PFSK-1 (cell line): ENCODE measurements around the gene DTX1.

Experiments
- FOXP2 ChIP-seq: optimal IDR thresholded peaks from 2 replicates; pipeline ENCODE3; 2011; ENCODE audit warnings: borderline replicate concordance, control low read depth, inconsistent platforms; ENCODE audit not compliant: insufficient read depth; ENCODE audit errors: extremely low read length, extremely low read depth
- POLR2AphosphoS5 ChIP-seq: IDR thresholded peaks from 2 replicates; pipeline ENCODE4 v1.6.1; 2012; ENCODE audit warnings: low read depth, mild to moderate bottlenecking, control low read depth, low read length, moderate library complexity
- SIN3A ChIP-seq: IDR thresholded peaks from 2 replicates; pipeline ENCODE4 v1.6.1; 2012; ENCODE audit warnings: mild to moderate bottlenecking, low read length, moderate library complexity, borderline replicate concordance; ENCODE audit not compliant: insufficient read depth
- TAF1 ChIP-seq: IDR thresholded peaks from 2 replicates; pipeline ENCODE4 v1.6.1; 2012; ENCODE audit warnings: low read length, control low read depth, borderline replicate concordance; ENCODE audit not compliant: insufficient read depth
- TF ChIP-seq, protein P1 (sequence below), 2 experiments: IDR thresholded peaks; 2 replicates each; pipeline versions ENCODE4 v1.6.1 to v1.8.0; 2011 to 2012; ENCODE audit warnings: low read depth in 2 of 2, low read length in 2 of 2, control low read depth in 1 of 2, inconsistent platforms in 1 of 2, mild to moderate bottlenecking in 1 of 2, moderate library complexity in 1 of 2; ENCODE audit not compliant: insufficient read depth in 1 of 2

Gene DTX1

GRCh38 chr12:113058553-113058952 lies 2.0 kb downstream of the DTX1 start:
- TF ChIP-seq SIN3A: no peak
- no peak for TF ChIP-seq POLR2AphosphoS5

DNA sequence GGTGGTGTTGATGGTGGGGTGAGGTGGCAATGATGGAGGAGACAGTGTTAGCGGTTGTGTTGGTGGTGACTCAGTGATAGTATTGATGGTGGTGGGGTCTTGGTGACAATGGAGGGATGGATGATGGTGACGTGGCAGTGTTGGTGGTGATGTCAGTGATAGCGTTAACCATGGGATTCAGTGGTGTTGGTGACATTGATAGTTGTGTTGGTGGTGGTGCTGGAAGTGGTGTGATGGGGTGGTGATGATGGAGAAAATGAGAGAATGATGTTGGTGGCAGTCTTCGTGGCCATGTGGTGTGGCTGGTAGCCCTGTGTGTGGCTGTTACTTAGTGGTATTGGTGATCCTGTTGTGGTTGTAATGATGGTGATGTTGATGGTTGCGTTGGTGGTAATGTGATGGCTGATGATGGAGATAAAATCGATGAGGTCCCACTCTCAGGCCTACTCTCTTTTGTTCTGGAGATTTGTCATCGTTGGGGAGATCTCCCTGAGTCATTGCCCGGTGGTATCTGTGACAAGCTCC lies 2.6 kb downstream of the DTX1 start:
- TF ChIP-seq SIN3A (no peak), TAF1 (no peak), POLR2AphosphoS5 (no peak), FOXP2 (no peak)
- TF ChIP-seq, protein P1, sequence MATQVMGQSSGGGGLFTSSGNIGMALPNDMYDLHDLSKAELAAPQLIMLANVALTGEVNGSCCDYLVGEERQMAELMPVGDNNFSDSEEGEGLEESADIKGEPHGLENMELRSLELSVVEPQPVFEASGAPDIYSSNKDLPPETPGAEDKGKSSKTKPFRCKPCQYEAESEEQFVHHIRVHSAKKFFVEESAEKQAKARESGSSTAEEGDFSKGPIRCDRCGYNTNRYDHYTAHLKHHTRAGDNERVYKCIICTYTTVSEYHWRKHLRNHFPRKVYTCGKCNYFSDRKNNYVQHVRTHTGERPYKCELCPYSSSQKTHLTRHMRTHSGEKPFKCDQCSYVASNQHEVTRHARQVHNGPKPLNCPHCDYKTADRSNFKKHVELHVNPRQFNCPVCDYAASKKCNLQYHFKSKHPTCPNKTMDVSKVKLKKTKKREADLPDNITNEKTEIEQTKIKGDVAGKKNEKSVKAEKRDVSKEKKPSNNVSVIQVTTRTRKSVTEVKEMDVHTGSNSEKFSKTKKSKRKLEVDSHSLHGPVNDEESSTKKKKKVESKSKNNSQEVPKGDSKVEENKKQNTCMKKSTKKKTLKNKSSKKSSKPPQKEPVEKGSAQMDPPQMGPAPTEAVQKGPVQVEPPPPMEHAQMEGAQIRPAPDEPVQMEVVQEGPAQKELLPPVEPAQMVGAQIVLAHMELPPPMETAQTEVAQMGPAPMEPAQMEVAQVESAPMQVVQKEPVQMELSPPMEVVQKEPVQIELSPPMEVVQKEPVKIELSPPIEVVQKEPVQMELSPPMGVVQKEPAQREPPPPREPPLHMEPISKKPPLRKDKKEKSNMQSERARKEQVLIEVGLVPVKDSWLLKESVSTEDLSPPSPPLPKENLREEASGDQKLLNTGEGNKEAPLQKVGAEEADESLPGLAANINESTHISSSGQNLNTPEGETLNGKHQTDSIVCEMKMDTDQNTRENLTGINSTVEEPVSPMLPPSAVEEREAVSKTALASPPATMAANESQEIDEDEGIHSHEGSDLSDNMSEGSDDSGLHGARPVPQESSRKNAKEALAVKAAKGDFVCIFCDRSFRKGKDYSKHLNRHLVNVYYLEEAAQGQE (IDR thresholded peaks at IDR 0.05; ENCODE audit: insufficient read depth in 1 of 2, low read depth in 2 of 2, low read length in 2 of 2): no peak

DNA sequence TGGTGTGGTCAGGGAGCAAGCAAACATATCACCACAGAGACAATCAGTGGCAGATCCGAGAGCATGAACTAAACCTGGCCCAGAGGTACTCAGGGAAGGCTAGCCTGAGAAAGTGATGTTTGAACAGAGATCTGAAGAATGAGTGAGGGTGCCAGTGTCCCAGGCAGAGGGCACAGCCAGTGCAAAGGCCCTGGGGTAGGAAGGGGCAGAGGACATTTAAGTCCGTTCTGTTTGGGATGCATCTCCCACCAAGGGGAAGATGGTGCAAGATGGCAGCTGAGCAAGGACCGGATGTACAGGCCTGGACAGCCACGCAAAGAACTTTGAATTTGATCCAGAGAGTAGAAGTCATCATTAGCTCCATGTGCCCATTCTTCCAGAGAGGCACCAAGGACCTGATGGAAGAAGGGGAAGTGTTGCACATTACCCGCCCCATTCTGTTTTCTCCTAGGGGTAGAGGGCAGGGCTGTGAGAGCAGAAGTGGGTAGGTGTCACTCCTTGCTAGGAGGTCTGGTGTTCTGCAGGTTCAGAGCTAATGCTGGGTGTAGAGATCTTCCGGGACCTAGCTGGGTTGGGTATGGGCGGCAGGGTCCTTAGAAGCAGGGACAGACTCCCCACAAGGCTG lies 3.9 kb downstream of the DTX1 start:
- TF ChIP-seq POLR2AphosphoS5: no peak
- TF ChIP-seq, protein P1 (IDR thresholded peaks at IDR 0.05; ENCODE audit: insufficient read depth in 1 of 2, low read depth in 2 of 2, low read length in 2 of 2): no peak

GRCh38 chr12:113061061-113061694 lies 4.6 kb downstream of the DTX1 start:
- TF ChIP-seq TAF1 (no peak), POLR2AphosphoS5 (no peak), SIN3A (no peak), FOXP2 (no peak)
- TF ChIP-seq, protein P1 (IDR thresholded peaks at IDR 0.05; ENCODE audit: insufficient read depth in 1 of 2, low read depth in 2 of 2, low read length in 2 of 2): no peak

GRCh38 chr12:113062502-113063395 lies 6.2 kb downstream of the DTX1 start:
- TF ChIP-seq SIN3A: no peak
- TF ChIP-seq POLR2AphosphoS5: no peak
- no peak for TF ChIP-seq FOXP2
- TF ChIP-seq, protein P1 (IDR thresholded peaks at IDR 0.05; ENCODE audit: insufficient read depth in 1 of 2, low read depth in 2 of 2, low read length in 2 of 2): no peak
- TF ChIP-seq TAF1: no peak
